ENCODE measurements around the gene CDKAL1.

CDKAL1 gene

GRCh38 chr6:21159465-21159864, 625.2 kb downstream of the CDKAL1 start:
- H3K4me2 ChIP-seq, result no peak overlapping the region
- TF ChIP-seq, protein P1, sequence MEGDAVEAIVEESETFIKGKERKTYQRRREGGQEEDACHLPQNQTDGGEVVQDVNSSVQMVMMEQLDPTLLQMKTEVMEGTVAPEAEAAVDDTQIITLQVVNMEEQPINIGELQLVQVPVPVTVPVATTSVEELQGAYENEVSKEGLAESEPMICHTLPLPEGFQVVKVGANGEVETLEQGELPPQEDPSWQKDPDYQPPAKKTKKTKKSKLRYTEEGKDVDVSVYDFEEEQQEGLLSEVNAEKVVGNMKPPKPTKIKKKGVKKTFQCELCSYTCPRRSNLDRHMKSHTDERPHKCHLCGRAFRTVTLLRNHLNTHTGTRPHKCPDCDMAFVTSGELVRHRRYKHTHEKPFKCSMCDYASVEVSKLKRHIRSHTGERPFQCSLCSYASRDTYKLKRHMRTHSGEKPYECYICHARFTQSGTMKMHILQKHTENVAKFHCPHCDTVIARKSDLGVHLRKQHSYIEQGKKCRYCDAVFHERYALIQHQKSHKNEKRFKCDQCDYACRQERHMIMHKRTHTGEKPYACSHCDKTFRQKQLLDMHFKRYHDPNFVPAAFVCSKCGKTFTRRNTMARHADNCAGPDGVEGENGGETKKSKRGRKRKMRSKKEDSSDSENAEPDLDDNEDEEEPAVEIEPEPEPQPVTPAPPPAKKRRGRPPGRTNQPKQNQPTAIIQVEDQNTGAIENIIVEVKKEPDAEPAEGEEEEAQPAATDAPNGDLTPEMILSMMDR (conservative IDR thresholded peaks at IDR 0.05; ENCODE audit: low read depth, low read length), result no peak
- no peaks in the 10 kb centered on the region for H3K27me3 ChIP-seq (ENCODE audit: insufficient read depth, low read depth)
- no peak overlapping the region for H3K27ac ChIP-seq
- no peak overlapping the region for H3K9ac ChIP-seq
- H3K4me1 ChIP-seq (ENCODE audit: low read depth, poor library complexity, severe bottlenecking), result no peaks in the 10 kb centered on the region
- no peak overlapping the region for H2AFZ ChIP-seq (ENCODE audit: low read depth)
- no peaks in the 10 kb centered on the region for H3K79me2 ChIP-seq (ENCODE audit: insufficient read depth, low read depth)
- no peaks in the 10 kb centered on the region for H3K36me3 ChIP-seq (ENCODE audit: insufficient read depth)
- no peak overlapping the region for H3K4me3 ChIP-seq (IDR thresholded peaks at IDR 0.05; ENCODE audit: insufficient read depth, low read depth, low read length)
- no peaks in the 10 kb centered on the region for H4K20me1 ChIP-seq (ENCODE audit: insufficient read depth)

GRCh38 chr6:21161707-21162106, 627.5 kb downstream of the CDKAL1 start:
- Histone ChIP-seq H3K4me2 (no peak overlapping the region), H3K79me2 (ENCODE audit: insufficient read depth, low read depth) (no peaks in the 10 kb centered on the region), H3K4me1 (ENCODE audit: low read depth, poor library complexity, severe bottlenecking) (peaks cover 5% of the 10 kb centered on the region), H3K9ac (no peak overlapping the region), H2AFZ (ENCODE audit: low read depth) (no peak overlapping the region), H3K36me3 (ENCODE audit: insufficient read depth) (no peaks in the 10 kb centered on the region), H4K20me1 (ENCODE audit: insufficient read depth) (no peaks in the 10 kb centered on the region), H3K4me3 (IDR thresholded peaks at IDR 0.05; ENCODE audit: insufficient read depth, low read depth, low read length) (no peak overlapping the region), H3K27ac (no peak overlapping the region), H3K27me3 (ENCODE audit: insufficient read depth, low read depth) (no peaks in the 10 kb centered on the region)
- TF ChIP-seq, protein P1 (conservative IDR thresholded peaks at IDR 0.05; ENCODE audit: low read depth, low read length), result no peak

GRCh38 chr6:21163110-21163837, 629.0 kb downstream of the CDKAL1 start:
- no peak overlapping the region for H3K4me2 ChIP-seq
- H3K36me3 ChIP-seq (ENCODE audit: insufficient read depth), result no peaks in the 10 kb centered on the region
- H3K27ac ChIP-seq, result no peak overlapping the region
- H3K27me3 ChIP-seq (ENCODE audit: insufficient read depth, low read depth), result no peaks in the 10 kb centered on the region
- H3K9ac ChIP-seq, result no peak overlapping the region
- H3K4me3 ChIP-seq (IDR thresholded peaks at IDR 0.05; ENCODE audit: insufficient read depth, low read depth, low read length), result no peak overlapping the region
- TF ChIP-seq, protein P1 (conservative IDR thresholded peaks at IDR 0.05; ENCODE audit: low read depth, low read length), result no peak
- H2AFZ ChIP-seq (ENCODE audit: low read depth), result no peak overlapping the region
- H3K4me1 ChIP-seq (ENCODE audit: low read depth, poor library complexity, severe bottlenecking), result peaks cover 5% of the 10 kb centered on the region
- H3K79me2 ChIP-seq (ENCODE audit: insufficient read depth, low read depth), result no peaks in the 10 kb centered on the region
- no peaks in the 10 kb centered on the region for H4K20me1 ChIP-seq (ENCODE audit: insufficient read depth)

- Histone ChIP-seq H3K4me1 (ENCODE audit: low read depth, poor library complexity, severe bottlenecking) (peaks cover 5% of the 10 kb centered on the region), H4K20me1 (ENCODE audit: insufficient read depth) (no peaks in the 10 kb centered on the region), H3K9ac (no peak overlapping the region), H2AFZ (ENCODE audit: low read depth) (no peak overlapping the region), H3K4me3 (IDR thresholded peaks at IDR 0.05; ENCODE audit: insufficient read depth, low read depth, low read length) (no peak overlapping the region), H3K4me2 (no peak overlapping the region), H3K79me2 (ENCODE audit: insufficient read depth, low read depth) (no peaks in the 10 kb centered on the region), H3K27me3 (ENCODE audit: insufficient read depth, low read depth) (no peaks in the 10 kb centered on the region), H3K27ac (no peak overlapping the region), H3K36me3 (ENCODE audit: insufficient read depth) (no peaks in the 10 kb centered on the region)
- TF ChIP-seq, protein P1 (conservative IDR thresholded peaks at IDR 0.05; ENCODE audit: low read depth, low read length), result no peak
Measured at GRCh38 chr6:21163838-21164180, 629.6 kb downstream of the CDKAL1 start.
